ENCODE results near the gene FGF9.

FGF9 gene

GRCh38 chr13:21674490-21675009, 3.7 kb downstream of the FGF9 start:
- no peak for DNase-seq (ENCODE audit: low read depth in 2 of 2, low spot score in 1 of 2)

DNA sequence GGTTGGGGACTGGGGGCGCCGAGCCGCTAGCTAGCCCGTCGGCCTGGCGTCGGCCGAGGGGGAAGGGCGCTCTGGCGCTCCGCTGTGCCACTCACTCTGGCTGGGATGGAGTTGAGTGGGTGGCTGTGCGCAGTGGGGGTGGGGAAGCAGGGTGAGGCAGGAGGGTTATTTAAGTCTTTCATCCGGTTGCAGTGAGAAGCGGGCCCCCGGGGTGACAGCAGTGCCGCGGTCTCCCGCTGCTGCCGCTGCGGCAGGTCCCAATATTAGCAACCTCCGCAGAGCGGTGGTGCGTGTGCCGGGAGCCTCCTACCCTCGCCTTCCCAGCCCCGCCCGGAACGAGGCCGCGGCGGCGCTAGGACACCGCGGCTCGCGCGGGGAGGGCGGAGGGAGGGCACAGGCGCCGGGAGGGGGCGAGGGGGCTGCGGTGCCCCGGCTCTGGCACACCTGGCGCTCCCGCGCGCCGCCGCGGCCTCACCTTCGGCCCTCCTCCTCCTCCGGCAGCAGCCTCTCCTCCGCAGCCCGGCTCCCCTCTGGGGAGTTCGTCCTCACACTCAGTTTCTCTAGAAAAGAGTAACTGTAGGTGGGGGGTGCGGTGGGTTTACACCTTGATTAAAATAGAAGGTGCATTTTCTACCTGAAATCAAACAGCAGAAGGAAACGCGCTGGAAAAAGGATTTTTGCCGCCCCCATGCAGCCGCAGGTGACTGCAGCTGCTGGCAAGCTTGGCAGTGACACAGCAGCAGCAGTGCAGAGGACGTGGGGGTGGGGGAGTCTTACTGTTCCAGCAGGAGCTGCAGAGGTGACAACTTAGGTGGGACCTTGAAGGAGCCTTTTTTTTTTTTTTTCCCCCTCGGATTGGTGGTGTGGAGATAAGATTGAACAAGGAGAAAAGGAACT, 4.5 kb downstream of the FGF9 start:
- DNase-seq (ENCODE audit: low read depth in 2 of 2, low spot score in 1 of 2), result peak in 1 of 2 donors; percentile 38

DNA sequence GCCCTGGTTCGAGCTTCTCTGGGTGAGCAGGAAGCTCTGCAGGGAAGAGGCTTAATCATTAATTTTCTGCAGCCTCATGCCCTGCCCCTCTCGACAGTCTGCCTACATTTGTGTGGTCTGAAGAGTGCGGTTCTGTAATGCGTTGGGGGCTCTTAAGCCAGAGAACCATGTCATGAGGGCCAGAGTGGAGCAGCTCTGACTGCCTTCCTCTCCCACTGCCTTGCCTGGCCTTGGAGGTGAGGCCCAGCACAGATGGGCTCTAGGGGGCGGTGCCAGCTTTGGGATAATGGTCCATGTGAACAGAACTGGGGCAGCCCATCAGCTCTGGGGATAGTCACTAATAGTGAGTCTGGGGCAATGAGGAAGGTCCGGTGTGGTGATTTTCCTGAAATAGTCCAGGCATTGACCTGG, 5.7 kb downstream of the FGF9 start:
- DNase-seq (ENCODE audit: low read depth in 2 of 2, low spot score in 1 of 2), result no peak

DNA sequence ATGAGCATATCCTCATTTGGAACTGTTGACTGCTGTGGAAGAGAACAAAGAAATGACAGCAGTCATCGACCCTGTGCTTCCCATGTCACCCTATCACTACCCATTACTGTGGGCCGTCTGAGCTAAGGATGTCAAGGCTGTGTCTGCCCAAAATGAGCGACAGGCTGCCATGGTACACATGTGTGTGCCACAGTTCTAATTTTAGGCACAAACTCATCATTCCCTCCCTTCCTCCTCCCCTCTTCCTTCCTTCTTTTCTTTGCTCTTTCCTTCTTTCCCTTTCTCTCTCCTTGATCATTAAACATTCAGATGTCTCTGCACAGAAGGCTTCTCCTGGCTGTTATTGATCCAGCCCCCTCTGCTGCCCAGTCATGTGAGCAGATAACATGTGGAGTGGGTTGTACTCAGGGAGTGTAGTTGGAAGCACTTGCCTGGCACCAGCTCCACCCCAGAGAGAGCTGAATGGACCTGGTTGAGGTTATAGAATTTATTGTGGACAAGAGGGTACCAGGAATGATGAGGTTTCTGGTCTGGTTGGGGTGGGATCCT, 6.3 kb downstream of the FGF9 start:
- DNase-seq (ENCODE audit: low read depth in 2 of 2, low spot score in 1 of 2), result no peak

DNA sequence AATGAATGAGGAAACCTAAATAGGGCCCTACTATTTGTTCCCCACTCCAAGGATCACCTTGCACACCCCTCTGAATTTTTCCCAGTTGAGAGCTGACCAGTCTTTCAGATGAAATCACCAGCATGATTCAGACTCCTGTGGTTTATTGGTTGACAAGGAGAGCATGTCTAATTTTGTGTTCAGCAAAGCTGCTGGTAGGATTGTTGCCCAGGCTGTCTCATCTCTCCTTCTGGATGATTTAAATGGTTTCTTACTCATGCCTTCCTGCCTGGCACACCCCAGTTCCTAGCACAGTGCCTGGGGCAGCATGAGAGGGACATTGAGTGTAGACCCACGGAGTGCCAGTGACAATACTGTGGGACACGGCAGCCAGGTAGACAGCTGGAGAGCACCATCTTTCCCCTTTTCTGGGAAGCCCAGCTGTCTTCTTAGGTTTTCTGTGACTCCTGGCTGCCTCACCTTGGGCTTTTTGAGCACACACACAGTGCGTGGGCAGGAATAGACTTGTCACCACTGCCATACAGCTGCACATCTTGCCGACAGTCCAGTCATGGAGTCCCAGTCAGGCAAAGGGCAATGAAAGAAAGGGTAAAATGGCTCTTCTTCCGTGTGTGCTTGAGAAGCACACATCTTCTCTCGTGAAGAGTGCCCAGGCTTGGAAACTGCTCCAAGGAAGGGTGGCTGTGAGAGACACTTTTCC, 12.3 kb downstream of the FGF9 start:
- DNase-seq (ENCODE audit: low read depth in 2 of 2, low spot score in 1 of 2), result no peak

- DNase-seq (ENCODE audit: low read depth in 2 of 2, low spot score in 1 of 2), result no peak
These were observed 13.7 kb downstream of the FGF9 start for GRCh38 chr13:21684576-21684975.

GRCh38 chr13:21685485-21686064, 14.7 kb downstream of the FGF9 start:
- no peak for DNase-seq (ENCODE audit: low read depth in 2 of 2, low spot score in 1 of 2)

- no peak for DNase-seq (ENCODE audit: low read depth in 2 of 2, low spot score in 1 of 2)
These were observed 16.0 kb downstream of the FGF9 start for GRCh38 chr13:21686751-21687391.

GRCh38 chr13:21688056-21688455, 17.2 kb downstream of the FGF9 start:
- no peak for DNase-seq (ENCODE audit: low read depth in 2 of 2, low spot score in 1 of 2)

DNA sequence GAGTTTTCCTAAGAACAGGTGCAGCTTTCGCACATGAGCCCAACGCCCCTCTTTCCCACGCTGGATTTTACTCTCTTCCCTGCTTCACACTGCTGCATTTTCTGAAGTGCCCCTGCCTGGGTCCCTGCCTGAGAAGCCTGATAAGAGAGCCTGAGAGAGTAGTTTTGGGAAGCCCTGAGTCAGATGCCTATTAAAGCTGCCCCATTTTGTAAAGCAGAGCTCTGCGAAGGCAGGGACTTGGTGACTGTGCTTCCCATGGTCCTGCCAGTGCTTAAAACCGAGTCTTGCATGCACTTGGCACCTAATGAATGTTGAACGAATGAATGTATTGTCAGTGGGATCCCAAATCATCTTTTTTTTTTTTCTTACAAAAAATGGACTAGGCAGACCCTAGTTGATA, 18.2 kb downstream of the FGF9 start:
- DNase-seq (ENCODE audit: low read depth in 2 of 2, low spot score in 1 of 2), result no peak

DNA sequence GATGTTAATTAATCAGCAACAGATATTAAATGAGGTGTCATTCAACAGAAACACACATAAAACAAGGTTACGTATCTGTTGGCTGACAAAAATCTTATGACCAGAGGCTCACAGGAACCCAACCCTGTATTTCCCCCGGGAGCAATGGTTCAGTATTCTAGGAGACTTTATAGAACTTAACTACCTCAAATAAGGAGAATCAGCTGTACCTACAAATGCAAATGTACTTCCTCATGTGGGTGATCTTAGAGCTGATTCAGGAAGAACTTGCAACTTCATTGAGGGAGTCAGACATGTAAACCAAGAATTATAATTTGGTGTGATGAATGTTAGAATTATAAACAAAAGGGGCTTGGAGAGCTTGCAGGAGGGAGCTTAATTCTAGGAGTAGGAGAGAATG, 20.1 kb downstream of the FGF9 start:
- no peak for DNase-seq (ENCODE audit: low read depth in 2 of 2, low spot score in 1 of 2)

DNA sequence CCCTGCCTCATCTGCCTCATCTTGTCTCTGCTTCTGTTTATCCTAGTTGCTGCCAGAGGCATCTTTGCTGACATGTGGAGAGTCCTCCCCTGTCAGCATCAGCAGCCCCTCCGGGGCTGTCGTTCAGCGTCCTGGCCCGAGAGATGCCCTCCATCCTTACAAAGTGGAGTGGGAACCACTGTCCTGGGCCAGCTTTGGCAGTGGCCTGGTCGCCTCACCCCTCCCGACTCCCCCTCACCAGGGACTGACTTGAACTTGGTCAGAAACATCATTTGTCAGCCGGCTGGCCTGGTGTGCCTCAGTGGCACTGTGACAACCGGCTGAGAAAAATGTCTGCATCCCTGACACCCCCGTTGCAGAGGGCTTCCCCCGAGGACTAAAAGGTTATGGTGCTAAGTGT, 20.6 kb downstream of the FGF9 start:
- no peak for DNase-seq (ENCODE audit: low read depth in 2 of 2, low spot score in 1 of 2)

- DNase-seq (ENCODE audit: low read depth in 2 of 2, low spot score in 1 of 2), result no peak
These were observed 21.1 kb downstream of the FGF9 start for GRCh38 chr13:21691928-21692327.

GRCh38 chr13:21694831-21695230, 24.0 kb downstream of the FGF9 start:
- no peak for DNase-seq (ENCODE audit: low read depth in 2 of 2, low spot score in 1 of 2)

DNA sequence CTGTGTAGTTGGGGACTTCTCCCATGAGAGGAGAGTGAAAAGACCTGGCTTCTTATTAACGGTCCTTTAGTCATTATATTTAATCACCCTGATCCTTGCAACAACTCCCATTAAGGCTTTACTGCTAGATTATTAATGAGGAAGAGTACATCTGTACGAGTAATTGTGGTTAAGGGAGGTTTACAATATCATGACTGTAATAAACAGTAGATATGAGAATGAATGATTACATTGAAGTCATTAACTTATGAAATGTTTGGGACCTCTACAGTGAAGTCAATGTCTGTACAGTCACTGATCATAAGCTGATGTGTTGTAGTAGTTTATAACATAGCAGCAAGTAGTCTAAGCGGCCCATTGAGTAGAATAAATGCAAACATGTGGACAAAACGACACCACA, 24.7 kb downstream of the FGF9 start:
- DNase-seq (ENCODE audit: low read depth in 2 of 2, low spot score in 1 of 2), result no peak

DNA sequence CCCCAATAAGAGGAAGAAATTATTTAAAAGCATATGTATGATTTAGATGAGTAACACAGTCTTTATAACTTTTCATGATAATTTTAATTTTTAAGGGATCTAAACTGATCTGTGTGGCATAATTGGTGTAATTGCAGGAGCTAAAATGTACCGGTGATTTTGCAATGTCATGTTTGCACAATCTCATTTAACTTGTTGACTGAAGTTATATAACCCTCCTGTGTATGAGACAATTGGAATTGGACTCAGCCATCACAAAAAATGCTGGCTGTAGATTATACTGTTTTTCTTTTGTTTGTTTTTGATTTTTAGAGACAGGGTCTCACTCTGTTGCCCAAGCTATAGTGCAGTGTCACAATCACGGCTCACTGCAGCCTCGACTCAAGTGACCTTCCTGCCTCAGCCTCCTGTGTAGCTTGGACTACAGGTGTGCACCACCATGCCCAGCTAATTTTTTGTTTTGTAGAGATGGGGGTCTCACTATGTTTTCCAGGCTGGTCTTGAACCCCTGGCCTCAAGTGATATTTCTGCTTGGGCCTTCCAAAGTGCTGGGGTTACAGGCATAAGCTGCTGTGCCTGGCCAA, 26.1 kb downstream of the FGF9 start:
- no peak for DNase-seq (ENCODE audit: low read depth in 2 of 2, low spot score in 1 of 2)

- DNase-seq (ENCODE audit: low read depth in 2 of 2, low spot score in 1 of 2), result no peak
These were observed 28.2 kb downstream of the FGF9 start for GRCh38 chr13:21698817-21699679.

DNA sequence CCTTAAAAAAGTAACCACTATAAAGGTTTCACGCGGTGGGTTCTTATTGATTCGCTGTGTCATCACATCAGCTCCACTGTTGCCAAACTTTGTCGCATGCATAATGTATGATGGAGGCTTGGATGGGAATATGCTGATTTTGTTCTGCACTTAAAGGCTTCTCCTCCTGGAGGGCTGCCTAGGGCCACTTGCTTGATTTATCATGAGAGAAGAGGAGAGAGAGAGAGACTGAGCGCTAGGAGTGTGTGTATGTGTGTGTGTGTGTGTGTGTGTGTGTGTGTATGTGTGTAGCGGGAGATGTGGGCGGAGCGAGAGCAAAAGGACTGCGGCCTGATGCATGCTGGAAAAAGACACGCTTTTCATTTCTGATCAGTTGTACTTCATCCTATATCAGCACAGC, 30.6 kb downstream of the FGF9 start:
- no peak for DNase-seq (ENCODE audit: low read depth in 2 of 2, low spot score in 1 of 2)

DNA sequence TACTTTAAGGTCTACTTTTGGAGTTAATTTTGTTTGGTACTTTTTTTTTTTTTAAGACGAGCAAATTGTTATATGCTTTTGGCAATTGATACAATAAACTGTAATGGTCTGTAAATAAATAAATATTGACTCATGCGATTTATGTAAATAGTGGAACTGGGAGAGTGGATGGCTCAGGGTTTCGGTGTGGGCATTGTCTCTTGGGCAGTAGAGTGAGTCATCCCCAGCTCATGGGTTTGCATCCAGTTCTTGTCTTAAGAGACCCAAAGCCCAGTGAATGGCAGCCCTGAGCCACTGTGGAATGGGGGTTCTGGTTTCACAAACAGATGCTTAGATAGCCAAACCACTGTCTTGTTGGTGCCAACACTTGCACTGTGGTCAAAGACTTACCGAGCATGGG, 33.0 kb downstream of the FGF9 start:
- DNase-seq (ENCODE audit: low read depth in 2 of 2, low spot score in 1 of 2), result no peak

- no peak for DNase-seq (ENCODE audit: low read depth in 2 of 2, low spot score in 1 of 2)
These were observed 36.7 kb downstream of the FGF9 start for GRCh38 chr13:21707586-21707985.

Data from stimulated activated CD8-positive, alpha-beta memory T cell treated with anti-CD3 and anti-CD28 coated beads, Interleukin-4, amount 100 ng/mL, for 4 hours (primary cell).